A375 (cell line): ENCODE results near the gene FAM83D. TPM values are rescaled to one million over a fixed set of nuclear protein-coding genes. Genes with fewer than 3 reads are reported as not detected.

Experiments
- small RNA-seq: library from RNA; depleted of rRNA; stranded (forward); fragments of <200 nt; gene quantifications from one replicate; pipeline ENCODE3, GENCODE V24; 2014
- total RNA-seq: library from RNA; depleted of rRNA; stranded (reverse); fragments of >200 nt; shearing (Covaris generic); gene quantifications from 2 replicates; pipeline ENCODE4 v1.2.3, GENCODE V29; 2014; rRNA removed

The FAM83D gene
- 49.2 and 51.1 TPM in 2 replicates for total RNA-seq

DNA sequence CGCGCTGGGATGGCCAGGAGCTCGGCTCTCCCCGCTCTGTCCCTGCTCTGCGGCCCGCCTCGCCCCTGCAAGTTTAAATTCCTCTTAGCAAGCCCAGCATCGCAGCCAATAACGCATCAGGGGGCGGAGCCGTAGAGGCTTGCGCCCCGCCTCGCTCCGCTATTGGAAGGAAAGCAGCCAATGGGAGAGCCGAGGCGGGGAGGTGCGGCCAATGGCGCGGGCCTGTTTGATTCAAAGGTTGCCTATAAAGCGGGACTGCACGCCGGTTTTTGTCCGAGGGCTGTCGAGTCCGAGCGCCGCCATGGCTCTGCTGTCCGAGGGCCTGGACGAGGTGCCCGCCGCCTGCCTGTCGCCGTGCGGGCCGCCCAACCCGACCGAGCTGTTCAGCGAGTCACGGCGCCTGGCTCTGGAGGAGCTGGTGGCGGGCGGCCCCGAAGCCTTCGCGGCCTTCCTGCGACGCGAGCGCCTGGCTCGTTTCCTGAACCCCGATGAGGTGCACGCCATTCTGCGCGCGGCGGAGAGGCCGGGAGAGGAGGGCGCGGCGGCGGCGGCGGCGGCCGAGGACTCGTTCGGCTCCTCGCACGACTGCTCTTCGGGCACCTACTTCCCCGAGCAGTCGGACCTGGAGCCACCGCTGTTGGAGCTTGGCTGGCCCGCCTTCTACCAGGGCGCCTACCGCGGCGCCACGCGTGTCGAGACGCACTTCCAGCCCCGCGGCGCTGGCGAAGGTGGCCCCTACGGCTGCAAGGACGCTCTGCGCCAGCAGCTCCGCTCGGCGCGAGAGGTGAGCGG, at the start of gene FAM83D:
TSS of gene FAM83D (plus strand) at position 276 of the 792 bp plus-strand sequence. CDS start at position 302, 26 bp downstream.

DNA sequence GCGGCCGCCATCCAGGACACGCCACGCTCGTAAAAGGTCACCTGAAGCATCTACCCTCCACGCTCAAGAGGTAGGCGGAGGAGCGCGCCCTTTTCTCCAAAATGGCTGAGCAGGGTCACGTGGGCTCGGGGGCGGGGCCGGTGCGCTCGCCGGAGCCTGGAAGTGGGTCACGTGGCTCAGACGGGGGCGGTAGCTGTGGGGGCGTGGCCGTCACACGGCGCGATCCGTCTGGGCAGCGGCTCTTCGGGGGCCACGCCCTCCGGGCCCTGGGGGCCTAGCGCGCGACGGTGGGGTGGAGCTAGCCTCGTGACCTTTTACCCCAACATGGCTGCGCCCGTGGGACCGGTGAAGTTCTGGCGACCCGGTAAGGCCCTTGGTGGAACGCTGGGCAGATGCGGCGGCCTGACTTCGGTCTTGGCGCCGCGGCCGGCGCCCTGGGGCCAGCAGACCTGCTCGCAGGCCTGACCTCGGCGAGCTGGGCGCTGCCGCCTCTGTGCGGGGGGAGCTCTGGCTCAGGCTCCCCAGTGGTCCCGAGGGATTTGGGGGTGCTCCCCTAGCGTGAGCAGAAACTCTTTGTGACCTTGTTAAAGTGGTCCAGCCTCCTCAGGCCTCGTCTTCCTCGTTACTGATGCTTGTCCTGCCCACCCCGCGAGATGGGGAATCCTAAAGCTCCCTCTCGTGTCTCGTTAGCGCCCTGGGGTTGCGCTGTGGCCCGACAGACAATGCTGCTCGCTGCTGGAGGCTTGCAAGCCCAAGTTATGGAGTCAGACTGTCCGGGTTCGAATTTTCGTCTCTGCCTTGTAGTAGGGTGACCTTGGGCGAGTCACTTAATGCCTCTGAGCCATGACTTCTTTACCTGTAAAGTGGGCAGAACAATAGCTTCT, 36.1 kb downstream of the FAM83D start, which contains the start of gene DHX35:
TSS of gene DHX35 (plus strand) at position 301 of the 884 bp plus-strand sequence. CDS start at position 325, 24 bp downstream.

Small RNAs within 50 kb of the gene (small RNA-seq; reads per million reads assigned to genes)
- not detected for gene AL023803.1

Other genes starting within 250 kb of the FAM83D start
- not detected in 2 replicates for gene SLC32A1, start 201.9 kb upstream of the FAM83D start, total RNA-seq
- gene ACTR5, start 178.0 kb upstream of the FAM83D start, total RNA-seq: 8.4 and 9.9 TPM in 2 replicates
- gene PPP1R16B, start 120.7 kb upstream of the FAM83D start, total RNA-seq: 0.03 and 0.08 TPM in 2 replicates
- gene DHX35, start 35.9 kb downstream of the FAM83D start, total RNA-seq: 16.2 and 17.7 TPM in 2 replicates